ENCODE results near the gene SAMD9L. TPM values are rescaled to one million over a fixed set of nuclear protein-coding genes. Genes with fewer than 3 reads are reported as not detected.

The SAMD9L gene
- total RNA-seq, 1 donor from 2014 or later: 64.4 TPM

DNA sequence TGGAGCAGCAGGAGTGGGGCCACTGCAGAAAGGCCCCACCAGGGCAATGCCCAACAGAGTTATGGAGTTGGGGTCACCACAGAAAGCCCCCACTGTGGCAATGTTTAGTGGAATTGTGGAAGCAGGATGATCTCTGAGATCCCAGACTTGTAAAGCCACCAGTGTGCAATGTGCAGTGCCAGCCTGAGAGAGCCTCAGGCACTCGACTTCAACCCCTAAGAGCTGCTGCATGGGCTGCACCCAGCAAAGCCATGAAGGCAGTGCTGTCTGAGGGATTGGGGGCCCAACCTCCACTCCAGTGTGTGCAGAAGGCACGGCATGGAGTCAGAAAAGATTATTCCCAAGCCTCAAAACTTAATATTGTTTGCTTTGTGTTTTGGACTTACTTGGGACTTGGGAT is 50.8 kb downstream of the SAMD9L start:
- DNase-seq (no peak), ATAC-seq (no peak)
- intact Hi-C loops (cut with DNase I): no loop called here
- Histone ChIP-seq H3K36me3 (no peaks in the 10 kb centered on the region), H3K4me1 (no peaks in the 10 kb centered on the region), H3K4me3 (no peak overlapping the region), H3K9me3 (peaks cover 46% of the 10 kb centered on the region), H3K27me3 (ENCODE audit: low read depth) (no peaks in the 10 kb centered on the region), H3K27ac (no peak overlapping the region)
- no peak for TF ChIP-seq CTCF (IDR thresholded peaks at IDR 0.05)

GRCh38 chr7:93092757-93093370 is 55.3 kb downstream of the SAMD9L start:
- intact Hi-C loops (cut with DNase I): no loop called here
- DNase-seq: no peak

More at GRCh38 chr7:93092757-93093370, 55.3 kb downstream of the SAMD9L start:
- TF ChIP-seq CTCF (IDR thresholded peaks at IDR 0.05): no peak
- Histone ChIP-seq H3K27me3 (ENCODE audit: low read depth) (no peaks in the 10 kb centered on the region), H3K36me3 (no peaks in the 10 kb centered on the region), H3K4me1 (no peaks in the 10 kb centered on the region), H3K4me3 (no peak overlapping the region), H3K9me3 (peaks cover 4% of the 10 kb centered on the region), H3K27ac (no peak overlapping the region)
- peak; percentile 53 to 54 for ATAC-seq

Other genes with a start within 250 kb of the SAMD9L start
- gene SAMD9, start 30.4 kb downstream of the SAMD9L start, total RNA-seq: 24.3 TPM
- gene HEPACAM2, start 78.1 kb upstream of the SAMD9L start, total RNA-seq: 0.18 TPM
- 34.6 TPM for gene VPS50, start 84.0 kb upstream of the SAMD9L start, total RNA-seq